GM21381 (cell line): ENCODE results near the gene MAN1A1.

Experiments
- ATAC-seq: cut with Tn5 transposase; IDR thresholded peaks from one replicate; pipeline ENCODE4 v1.9.1; 2021; ENCODE audit warnings: mild to moderate bottlenecking, moderate library complexity; ENCODE audit not compliant: unreplicated experiment

The MAN1A1 gene

GRCh38 chr6:119346936-119347335 is 2.6 kb downstream of the MAN1A1 start:
- ATAC-seq: no peak

DNA sequence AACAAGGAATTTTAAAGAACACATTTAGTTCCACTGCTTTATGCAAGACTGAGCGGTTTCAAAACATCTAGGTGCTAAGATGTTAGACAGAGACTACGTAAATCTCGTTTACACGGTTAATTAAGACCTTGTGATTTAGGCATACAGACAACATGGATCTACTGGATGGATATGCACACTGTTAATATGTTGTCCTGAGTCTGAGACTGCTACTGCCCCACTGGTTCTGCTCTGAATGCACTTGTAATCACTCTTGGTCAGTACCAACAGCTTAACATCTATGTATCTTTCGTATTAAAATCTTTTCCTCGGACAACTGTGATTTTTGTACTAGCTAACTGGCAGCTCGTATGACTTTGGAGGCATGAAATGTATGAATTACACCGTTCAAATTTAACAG is 3.1 kb downstream of the MAN1A1 start:
- no peak for ATAC-seq

- no peak for ATAC-seq
Observed at GRCh38 chr6:119345114-119345513, 4.4 kb downstream of the MAN1A1 start.

- no peak for ATAC-seq
Observed at GRCh38 chr6:119344306-119344705, 5.3 kb downstream of the MAN1A1 start.

GRCh38 chr6:119343573-119344146 is 5.9 kb downstream of the MAN1A1 start:
- no peak for ATAC-seq

GRCh38 chr6:119343167-119343566 is 6.4 kb downstream of the MAN1A1 start:
- no peak for ATAC-seq

DNA sequence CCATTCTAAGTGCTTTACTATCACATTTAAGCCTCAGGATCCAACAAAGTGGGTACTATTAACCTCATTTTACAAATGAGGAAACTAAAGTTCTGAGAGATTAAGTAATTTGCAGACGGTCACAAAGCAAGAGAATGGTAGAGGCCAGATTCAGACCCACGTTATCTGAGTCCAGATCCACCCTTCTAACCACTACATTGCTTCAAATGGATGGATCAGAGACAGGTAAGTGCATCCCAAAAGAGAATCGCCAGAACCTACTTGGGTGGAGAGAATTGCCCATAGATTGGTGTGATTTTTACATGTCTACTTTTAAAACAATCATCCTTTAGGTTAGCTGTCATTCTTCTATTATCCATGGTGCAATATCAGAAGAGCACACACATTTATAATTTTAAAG is 7.1 kb downstream of the MAN1A1 start:
- no peak for ATAC-seq

- ATAC-seq: no peak
Observed at GRCh38 chr6:119340796-119341487, 8.6 kb downstream of the MAN1A1 start.

DNA sequence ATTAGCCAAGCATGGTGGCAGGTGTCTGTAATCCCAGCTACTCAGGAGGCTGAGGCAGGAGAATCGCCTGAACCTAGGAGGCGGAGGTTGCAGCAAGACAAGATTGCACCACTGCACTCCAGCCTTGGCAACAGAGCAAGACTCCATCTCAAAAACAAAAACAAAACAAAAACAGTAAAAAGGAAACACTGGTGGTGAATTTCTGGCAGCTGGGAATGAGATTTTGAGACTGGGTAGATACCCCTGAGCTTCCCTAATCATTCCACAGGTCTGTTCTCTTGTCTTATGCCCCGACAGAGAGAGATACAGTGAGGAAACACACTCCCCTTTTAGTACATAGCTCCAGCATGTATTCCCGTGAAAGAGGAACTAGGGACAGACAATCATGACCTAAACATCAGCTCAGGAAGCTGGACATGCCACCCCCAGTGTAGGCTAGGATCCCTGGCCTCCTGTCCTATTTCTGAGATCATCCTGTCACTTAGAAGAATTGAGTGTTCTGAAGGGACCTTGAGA is 9.6 kb downstream of the MAN1A1 start:
- ATAC-seq: no peak

DNA sequence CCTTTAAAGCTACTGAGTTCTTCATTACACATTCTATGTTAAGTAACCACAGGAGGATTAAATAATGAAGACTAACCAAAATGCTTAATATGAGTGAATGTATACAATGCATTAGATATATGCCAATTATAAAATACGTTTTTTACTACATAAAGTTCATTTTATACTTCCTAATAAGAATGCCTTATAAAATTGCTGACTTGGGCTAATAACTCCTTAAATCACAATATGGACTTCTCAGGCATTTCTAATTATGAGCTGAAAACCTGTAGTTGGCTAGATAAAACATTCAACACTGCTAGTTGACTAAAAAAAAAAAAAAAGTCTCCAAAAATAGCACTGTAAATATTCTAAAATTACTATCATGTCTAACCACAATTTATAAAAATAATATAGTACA is 11.8 kb downstream of the MAN1A1 start:
- no peak for ATAC-seq

- no peak for ATAC-seq
Observed at GRCh38 chr6:119337252-119337651, 12.3 kb downstream of the MAN1A1 start.

DNA sequence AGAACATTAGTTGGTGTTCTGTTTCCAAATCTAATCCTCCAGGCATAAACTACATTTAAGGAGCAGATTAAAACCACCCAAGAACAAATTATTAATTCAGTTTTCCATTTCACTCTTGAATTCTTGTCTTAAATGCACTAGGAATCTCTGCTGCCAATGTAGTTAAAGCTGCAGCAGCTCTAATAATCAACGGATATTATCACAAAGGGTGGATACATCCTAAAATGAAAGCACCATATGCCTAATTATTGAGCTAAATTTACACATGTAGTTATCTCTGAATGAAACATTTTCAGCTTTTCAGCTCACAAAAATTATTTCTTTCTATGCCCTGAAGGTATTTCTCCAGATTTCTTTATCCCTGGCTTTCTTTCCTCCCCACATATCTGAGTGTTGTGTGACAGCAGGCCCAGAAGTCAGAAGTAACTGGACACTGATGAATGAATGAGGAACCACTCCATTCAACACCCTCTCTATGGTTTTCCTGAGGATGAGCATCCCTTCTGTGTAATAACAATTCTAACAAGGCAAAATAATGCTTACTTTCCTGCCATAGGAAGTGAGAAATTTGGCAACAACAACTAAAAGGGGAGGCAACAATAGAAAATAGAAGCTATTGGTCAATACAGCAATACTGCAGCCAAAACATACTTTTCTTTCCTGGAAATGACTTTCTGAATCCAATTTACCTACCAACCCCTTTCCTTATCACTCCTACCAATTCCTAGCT is 14.9 kb downstream of the MAN1A1 start:
- ATAC-seq: no peak

DNA sequence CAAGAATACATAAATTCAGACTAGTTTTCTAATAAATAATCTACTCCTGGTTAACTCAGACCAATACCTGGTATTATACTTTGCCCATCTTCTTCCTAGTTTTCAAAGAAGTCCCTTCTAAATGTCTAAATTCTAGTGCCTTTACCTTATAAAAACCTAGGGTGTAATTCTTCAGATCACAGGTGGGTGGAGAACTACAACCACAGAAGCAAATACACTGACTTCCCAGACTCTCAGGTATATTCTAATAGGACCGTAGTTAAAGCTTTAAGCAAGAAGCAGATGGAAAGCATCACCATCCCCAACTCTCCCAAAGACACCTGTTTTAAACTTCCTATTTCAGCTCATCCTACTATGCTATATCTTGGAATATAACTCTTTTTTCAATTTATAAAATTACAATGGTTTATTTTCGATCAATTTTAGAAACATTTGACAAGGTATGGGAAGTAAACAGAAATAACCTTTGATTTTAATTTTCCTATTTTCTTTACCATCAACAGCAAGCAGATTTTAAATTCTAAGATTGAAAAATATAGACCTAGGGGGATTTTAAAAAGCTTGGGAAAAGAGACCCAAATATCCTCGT is 15.8 kb downstream of the MAN1A1 start:
- peak; percentile 44 for ATAC-seq

DNA sequence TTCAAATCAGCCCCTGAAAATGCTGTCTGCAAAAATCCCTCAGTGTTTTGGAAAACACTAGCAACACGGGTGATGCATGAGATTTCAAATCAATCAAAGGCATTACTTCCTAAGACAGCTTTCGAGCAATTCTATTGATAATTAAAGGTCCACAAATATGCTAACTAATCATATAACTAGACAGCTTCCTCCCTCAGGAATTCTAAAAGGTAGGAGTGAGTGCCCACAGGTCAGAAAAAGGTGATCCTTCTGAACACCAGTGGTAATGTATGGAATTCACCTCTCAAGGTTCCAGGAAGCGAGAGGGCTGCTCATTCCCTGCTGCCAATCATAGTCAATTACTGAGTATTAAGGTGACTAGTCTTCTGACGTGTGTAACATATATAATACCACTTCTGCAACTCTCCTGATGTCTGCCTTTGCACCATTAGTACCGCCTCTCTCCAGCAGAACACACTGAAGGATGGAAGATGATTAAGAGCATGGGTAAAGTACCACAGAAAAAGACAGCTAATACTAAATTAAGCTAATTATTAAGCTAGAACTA is 16.4 kb downstream of the MAN1A1 start:
- no peak for ATAC-seq

GRCh38 chr6:119331663-119332286 is 17.8 kb downstream of the MAN1A1 start:
- ATAC-seq: no peak

DNA sequence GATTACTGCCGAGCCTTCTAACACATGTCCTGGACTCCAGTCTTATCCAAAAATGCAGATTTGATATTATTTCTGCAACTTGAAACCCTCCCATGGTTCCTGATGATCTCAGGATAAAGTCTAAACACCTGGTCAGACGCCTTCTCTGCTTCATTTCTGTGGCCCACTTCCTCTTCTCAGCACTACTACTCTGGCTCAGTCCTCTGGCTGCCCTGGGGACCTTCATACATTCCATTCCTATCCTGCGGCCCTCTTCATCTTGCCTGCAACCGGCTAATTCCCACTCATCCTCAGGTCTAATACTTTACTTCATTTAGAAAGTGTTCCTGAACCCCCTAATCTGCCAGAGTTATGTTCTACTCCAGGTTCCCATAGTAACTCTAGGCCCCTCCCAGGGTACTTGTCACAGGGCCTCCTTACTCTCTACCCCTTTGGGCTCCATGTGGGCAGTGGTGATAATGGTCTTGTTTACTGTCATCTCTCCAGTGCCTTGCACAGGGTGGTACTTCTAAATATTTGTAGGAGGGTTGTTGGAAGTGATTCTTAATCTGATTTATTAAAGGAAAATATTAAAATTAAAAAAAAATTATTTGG is 18.9 kb downstream of the MAN1A1 start:
- ATAC-seq: no peak

DNA sequence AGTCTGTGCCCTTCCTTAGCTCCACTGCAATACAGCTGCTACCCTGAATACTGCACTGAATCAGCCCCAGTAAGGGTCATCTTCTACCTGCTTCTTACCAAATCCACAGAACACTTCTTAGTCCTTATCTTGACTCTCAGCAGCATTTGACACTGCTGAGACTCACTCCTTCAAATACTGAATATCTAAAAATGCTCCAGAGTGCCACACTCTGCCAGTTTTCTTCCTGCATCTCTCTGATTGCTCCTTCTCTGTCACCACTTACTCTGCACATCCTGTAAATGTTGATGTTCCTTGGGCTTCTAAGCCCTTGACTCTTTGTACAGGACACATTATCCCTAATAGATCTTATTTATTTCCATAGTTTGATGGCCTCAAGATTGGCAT is 19.8 kb downstream of the MAN1A1 start:
- ATAC-seq: no peak

GRCh38 chr6:119328892-119329793 is 20.4 kb downstream of the MAN1A1 start:
- no peak for ATAC-seq

DNA sequence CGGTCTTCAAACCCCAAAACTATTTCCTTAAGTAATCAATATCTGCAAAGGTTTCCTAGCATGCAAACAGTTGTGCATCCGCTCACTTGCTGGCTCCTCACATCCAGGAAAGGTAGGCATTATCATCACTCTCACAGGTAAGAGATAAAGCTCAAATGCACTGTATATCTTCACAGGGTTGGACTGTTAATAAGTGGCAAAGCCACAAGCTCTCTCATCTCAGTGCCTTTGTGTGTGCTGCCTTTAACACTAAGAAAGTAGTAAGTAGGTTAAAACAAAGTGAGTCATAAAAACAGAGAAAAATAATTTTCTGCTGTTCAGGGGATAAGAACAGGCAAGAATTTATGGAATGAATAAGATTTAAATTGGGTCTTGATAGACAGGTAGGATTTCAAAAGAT is 21.3 kb downstream of the MAN1A1 start:
- peak; percentile 47 for ATAC-seq

- no peak for ATAC-seq
Observed at GRCh38 chr6:119327810-119328209, 21.8 kb downstream of the MAN1A1 start.
